Lower leg skin (tissue), 3 donors: ENCODE measurements around the gene DSG2.

Experiments
- CTCF ChIP-seq, 3 donors: fragments of 450-650 bp; IDR thresholded peaks; one replicate each; pipeline ENCODE4 v1.5.1; 2016; ENCODE audit warnings: antibody characterized with exemption in 3 of 3, mild to moderate bottlenecking in 3 of 3, moderate library complexity in 2 of 3
- POLR2A ChIP-seq, 2 donors: fragments of 450-650 bp; IDR thresholded peaks; one replicate each; pipeline ENCODE4 v1.6.1; 2016 to 2017; ENCODE audit warnings: antibody characterized with exemption in 2 of 2, mild to moderate bottlenecking in 1 of 2, moderate library complexity in 1 of 2

DNA sequence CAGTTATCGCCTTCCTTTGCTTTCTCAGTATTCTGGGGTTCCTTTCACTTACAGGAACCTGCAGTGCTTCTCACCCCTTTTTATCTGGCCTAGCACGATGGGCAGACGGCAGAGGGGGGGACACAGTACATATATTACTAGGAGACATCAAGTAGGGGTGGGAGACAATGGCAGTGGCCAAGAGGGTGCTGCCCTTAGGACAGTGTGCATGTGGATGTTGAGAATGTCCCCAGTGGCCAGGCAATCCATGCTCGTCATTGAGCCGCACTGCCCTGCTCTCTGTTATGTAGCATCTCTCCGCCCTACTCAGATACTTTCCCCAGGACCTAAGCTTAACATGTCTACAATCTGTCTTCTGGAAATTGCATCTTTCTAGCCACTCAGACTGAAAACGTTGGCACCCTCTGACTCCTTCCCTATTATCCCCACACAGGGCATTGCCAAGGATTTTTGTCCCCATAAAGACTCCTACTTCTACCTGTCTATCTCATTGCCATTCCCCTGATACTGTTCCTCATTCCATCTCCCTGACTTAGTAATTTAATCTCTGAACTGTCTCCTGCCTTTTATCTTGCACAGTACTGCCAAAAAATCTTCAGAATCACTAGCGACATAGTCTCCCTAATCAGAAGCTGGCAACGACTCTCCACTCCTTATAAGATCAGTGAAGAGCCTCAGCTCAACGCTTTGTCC, 6.6 kb downstream of the DSG2 start:
- no peak for TF ChIP-seq CTCF (IDR thresholded peaks at IDR 0.05)
- no peak for TF ChIP-seq POLR2A (IDR thresholded peaks at IDR 0.05)
